WTC11 (cell line): ENCODE measurements around the gene TRIP12. TPM values are rescaled to one million over a fixed set of nuclear protein-coding genes. Genes with fewer than 3 reads are reported as not detected.

Experiments used
- ATAC-seq: fragments of 200-7000 bp; cut with Tn5 transposase; 2 replicates; pipeline ENCODE4 v1.10.0; 2021; ENCODE audit warnings: mild to moderate bottlenecking, moderate library complexity
- CTCF ChIA-PET: fragments of 300-600 bp; sonication (Branson Sonifier 250); formaldehyde crosslinking; loops from one replicate; lab custom pipeline; 2021; ENCODE audit warnings: antibody characterized with exemption; lab: Charles Lee
- POLR2A ChIA-PET: fragments of 350-600 bp; sonication (Branson Sonifier 250); formaldehyde crosslinking; loops from one replicate; lab custom pipeline; 2021; ENCODE audit warnings: antibody characterized with exemption; lab: Charles Lee
- DNase-seq: peaks from one replicate; pipeline ENCODE4 v3.0.0; 2021; ENCODE audit warnings: low spot score
- H3K27ac Mint-ChIP-seq: 2 replicates; pipeline ENCODE4 v1.8.0; 2021; ENCODE audit warnings: mixed read lengths
- H3K27me3 Mint-ChIP-seq: 2 replicates; pipeline ENCODE4 v1.8.0; 2021; ENCODE audit warnings: low read depth, mild to moderate bottlenecking, moderate library complexity, mixed read lengths
- H3K36me3 Mint-ChIP-seq: 2 replicates; pipeline ENCODE4 v1.8.0; 2021; ENCODE audit warnings: mixed read lengths
- H3K4me1 Mint-ChIP-seq: 2 replicates; pipeline ENCODE4 v1.8.0; 2022; ENCODE audit warnings: mixed read lengths
- H3K4me3 Mint-ChIP-seq: 2 replicates; pipeline ENCODE4 v1.8.0; 2021; ENCODE audit warnings: mild to moderate bottlenecking, moderate library complexity, mixed read lengths
- H3K9me3 Mint-ChIP-seq: 2 replicates; pipeline ENCODE4 v1.8.0; 2021; ENCODE audit warnings: mixed read lengths
- CBFB ChIP-seq: sonication (generic); formaldehyde crosslinking; IDR thresholded peaks from 2 replicates; pipeline ENCODE4 v1.8.1; 2022; ENCODE audit warnings: mild to moderate bottlenecking, low read depth, missing genetic modification reagents
- CREM ChIP-seq: sonication (generic); formaldehyde crosslinking; IDR thresholded peaks from 2 replicates; pipeline ENCODE4 v1.8.1; 2022; ENCODE audit warnings: mild to moderate bottlenecking, missing genetic modification reagents, moderate library complexity
- FOXJ3 ChIP-seq: sonication (generic); formaldehyde crosslinking; IDR thresholded peaks from 2 replicates; pipeline ENCODE4 v1.9.0; 2021; ENCODE audit warnings: missing genetic modification reagents, mild to moderate bottlenecking, borderline replicate concordance
- FOXK1 ChIP-seq: sonication (generic); formaldehyde crosslinking; IDR thresholded peaks from 2 replicates; pipeline ENCODE4 v1.8.0; 2022; ENCODE audit warnings: mild to moderate bottlenecking, moderate library complexity, missing genetic modification reagents
- GTF2I ChIP-seq: fragments of 250-450 bp; sonication (Bioruptor Pico); conservative IDR thresholded peaks from 2 replicates; pipeline ENCODE4 v1.4.0; 2021; ENCODE audit warnings: mild to moderate bottlenecking
- IRF1 ChIP-seq: sonication (generic); formaldehyde crosslinking; IDR thresholded peaks from 2 replicates; pipeline ENCODE4 v1.8.0; 2023; ENCODE audit warnings: missing genetic modification reagents
- NFE2L1 ChIP-seq: sonication (generic); formaldehyde crosslinking; IDR thresholded peaks from 2 replicates; pipeline ENCODE4 v1.8.1; 2023; ENCODE audit warnings: missing genetic modification reagents
- NFYB ChIP-seq: sonication (generic); formaldehyde crosslinking; conservative IDR thresholded peaks from 2 replicates; pipeline ENCODE4 v1.8.0; 2022; ENCODE audit warnings: low read depth, missing genetic modification reagents
- NR1H2 ChIP-seq: sonication (generic); formaldehyde crosslinking; IDR thresholded peaks from 2 replicates; pipeline ENCODE4 v1.9.0; 2021; ENCODE audit warnings: mild to moderate bottlenecking, moderate library complexity, missing genetic modification reagents
- PRDM15 ChIP-seq: sonication (generic); formaldehyde crosslinking; IDR thresholded peaks from 2 replicates; pipeline ENCODE4 v1.8.0; 2022; ENCODE audit warnings: missing genetic modification reagents
- TEAD1 ChIP-seq: sonication (generic); formaldehyde crosslinking; IDR thresholded peaks from 2 replicates; pipeline ENCODE4 v1.8.0; 2022; ENCODE audit warnings: mild to moderate bottlenecking, missing genetic modification reagents
- USF1 ChIP-seq: sonication (generic); formaldehyde crosslinking; IDR thresholded peaks from 2 replicates; pipeline ENCODE4 v1.8.0; 2022; ENCODE audit warnings: mild to moderate bottlenecking, missing genetic modification reagents
- USF2 ChIP-seq: sonication (generic); formaldehyde crosslinking; IDR thresholded peaks from 2 replicates; pipeline ENCODE4 v1.8.1; 2023; ENCODE audit warnings: mild to moderate bottlenecking, missing genetic modification reagents, moderate library complexity
- ZNF219 ChIP-seq: sonication (generic); formaldehyde crosslinking; IDR thresholded peaks from 2 replicates; pipeline ENCODE4 v1.8.0; 2023; ENCODE audit warnings: missing genetic modification reagents, mild to moderate bottlenecking, borderline replicate concordance
- ZNF396 ChIP-seq: fragments of 250-450 bp; sonication (Bioruptor Pico); IDR thresholded peaks from 2 replicates; pipeline ENCODE4 v1.8.0; 2021; ENCODE audit warnings: mild to moderate bottlenecking, moderate library complexity, borderline replicate concordance
- total RNA-seq: library from RNA; stranded (reverse); gene quantifications from 3 replicates; pipeline ENCODE4 v1.2.3, GENCODE V29; 2021
- TF ChIP-seq, protein P1 (sequence below): sonication (generic); formaldehyde crosslinking; IDR thresholded peaks from 2 replicates; pipeline ENCODE4 v1.8.1; 2023; ENCODE audit warnings: mild to moderate bottlenecking, missing genetic modification reagents, borderline replicate concordance
- TF ChIP-seq, protein P2 (sequence below): fragments of 250-450 bp; sonication (Bioruptor Pico); IDR thresholded peaks from 2 replicates; pipeline ENCODE4 v1.9.0; 2021; ENCODE audit warnings: mild to moderate bottlenecking, borderline replicate concordance
- TF ChIP-seq, protein P3 (sequence below): sonication (generic); formaldehyde crosslinking; IDR thresholded peaks from 2 replicates; pipeline ENCODE4 v1.8.1; 2022; ENCODE audit warnings: mild to moderate bottlenecking, moderate library complexity, missing genetic modification reagents

The TRIP12 gene
- total RNA-seq, 1 experiment from 2014 or later = 149 TPM

- DNase-seq = no peak
- TF ChIP-seq ZNF396 (CRISPR knock-in tag) (no peak), USF1 (CRISPR knock-in tag) (peak; percentile 9; the same call in 1 of the 2 replicates), USF2 (CRISPR knock-in tag) (peak; percentile 55; the same call in 1 of the 2 replicates)
- TF ChIP-seq, all 79 proteins: peak for 2
- H3K4me3 Mint-ChIP-seq = no peak overlapping the region
- H3K27ac Mint-ChIP-seq = peak overlapping the region; percentile 88
- ChIA-PET POLR2A (no interaction called here), CTCF (interaction anchor here (1.0 kb wide), 1 partner anchor 48 kb away, joined by 3 read pairs; no protein-coding TSS in a partner anchor)
- no peaks in the 10 kb centered on the region; the same call in 1 of the 2 replicates for H3K27me3 Mint-ChIP-seq
- peaks cover 30% of the 10 kb centered on the region for H3K4me1 Mint-ChIP-seq
- H3K9me3 Mint-ChIP-seq = peaks cover 21% of the 10 kb centered on the region
- H3K36me3 Mint-ChIP-seq = peaks cover 19% of the 10 kb centered on the region
- ATAC-seq = peak; percentile 89
These were observed 188.1 kb downstream of the TRIP12 start for GRCh38 chr2:229733611-229734245.

DNA sequence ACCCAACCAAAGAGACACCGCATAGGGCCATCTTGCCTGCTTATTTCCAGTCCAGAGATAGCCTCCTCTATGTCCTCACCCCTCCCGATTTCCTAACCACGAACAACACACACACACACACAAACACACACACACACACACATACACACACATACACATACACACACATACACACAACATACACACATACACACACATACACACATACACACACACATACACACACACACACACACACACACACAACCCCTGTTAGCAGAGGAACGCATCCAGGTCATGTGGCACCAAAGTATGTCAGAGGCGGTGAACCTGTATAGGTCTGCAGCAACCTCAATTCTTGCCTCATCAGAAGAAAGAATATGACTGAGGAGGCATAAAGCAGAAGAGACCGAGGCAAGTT is 188.9 kb downstream of the TRIP12 start:
- Mint-ChIP-seq H3K4me1 (peaks cover 30% of the 10 kb centered on the region), H3K27me3 (no peaks in the 10 kb centered on the region; the same call in 1 of the 2 replicates), H3K36me3 (peaks cover 13% of the 10 kb centered on the region), H3K27ac (0 out of 2 replicates have a peak overlapping the region, but pooled peaks have one; percentile 88), H3K9me3 (peaks cover 13% of the 10 kb centered on the region), H3K4me3 (no peak overlapping the region)
- CTCF ChIA-PET = no interaction called here
- no peak for DNase-seq
- POLR2A ChIA-PET = no interaction called here
- ATAC-seq = no peak
- TF ChIP-seq, protein P1, sequence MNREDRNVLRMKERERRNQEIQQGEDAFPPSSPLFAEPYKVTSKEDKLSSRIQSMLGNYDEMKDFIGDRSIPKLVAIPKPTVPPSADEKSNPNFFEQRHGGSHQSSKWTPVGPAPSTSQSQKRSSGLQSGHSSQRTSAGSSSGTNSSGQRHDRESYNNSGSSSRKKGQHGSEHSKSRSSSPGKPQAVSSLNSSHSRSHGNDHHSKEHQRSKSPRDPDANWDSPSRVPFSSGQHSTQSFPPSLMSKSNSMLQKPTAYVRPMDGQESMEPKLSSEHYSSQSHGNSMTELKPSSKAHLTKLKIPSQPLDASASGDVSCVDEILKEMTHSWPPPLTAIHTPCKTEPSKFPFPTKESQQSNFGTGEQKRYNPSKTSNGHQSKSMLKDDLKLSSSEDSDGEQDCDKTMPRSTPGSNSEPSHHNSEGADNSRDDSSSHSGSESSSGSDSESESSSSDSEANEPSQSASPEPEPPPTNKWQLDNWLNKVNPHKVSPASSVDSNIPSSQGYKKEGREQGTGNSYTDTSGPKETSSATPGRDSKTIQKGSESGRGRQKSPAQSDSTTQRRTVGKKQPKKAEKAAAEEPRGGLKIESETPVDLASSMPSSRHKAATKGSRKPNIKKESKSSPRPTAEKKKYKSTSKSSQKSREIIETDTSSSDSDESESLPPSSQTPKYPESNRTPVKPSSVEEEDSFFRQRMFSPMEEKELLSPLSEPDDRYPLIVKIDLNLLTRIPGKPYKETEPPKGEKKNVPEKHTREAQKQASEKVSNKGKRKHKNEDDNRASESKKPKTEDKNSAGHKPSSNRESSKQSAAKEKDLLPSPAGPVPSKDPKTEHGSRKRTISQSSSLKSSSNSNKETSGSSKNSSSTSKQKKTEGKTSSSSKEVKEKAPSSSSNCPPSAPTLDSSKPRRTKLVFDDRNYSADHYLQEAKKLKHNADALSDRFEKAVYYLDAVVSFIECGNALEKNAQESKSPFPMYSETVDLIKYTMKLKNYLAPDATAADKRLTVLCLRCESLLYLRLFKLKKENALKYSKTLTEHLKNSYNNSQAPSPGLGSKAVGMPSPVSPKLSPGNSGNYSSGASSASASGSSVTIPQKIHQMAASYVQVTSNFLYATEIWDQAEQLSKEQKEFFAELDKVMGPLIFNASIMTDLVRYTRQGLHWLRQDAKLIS = no peak
- TF ChIP-seq FOXJ3 = no peak
- TF ChIP-seq CBFB (CRISPR knock-in tag) = no peak
- no peak for TF ChIP-seq IRF1 (CRISPR knock-in tag)
- no peak for TF ChIP-seq NFYB (CRISPR knock-in tag)
- no peak for TF ChIP-seq NR1H2 (CRISPR knock-in tag)
- TF ChIP-seq, protein P2, sequence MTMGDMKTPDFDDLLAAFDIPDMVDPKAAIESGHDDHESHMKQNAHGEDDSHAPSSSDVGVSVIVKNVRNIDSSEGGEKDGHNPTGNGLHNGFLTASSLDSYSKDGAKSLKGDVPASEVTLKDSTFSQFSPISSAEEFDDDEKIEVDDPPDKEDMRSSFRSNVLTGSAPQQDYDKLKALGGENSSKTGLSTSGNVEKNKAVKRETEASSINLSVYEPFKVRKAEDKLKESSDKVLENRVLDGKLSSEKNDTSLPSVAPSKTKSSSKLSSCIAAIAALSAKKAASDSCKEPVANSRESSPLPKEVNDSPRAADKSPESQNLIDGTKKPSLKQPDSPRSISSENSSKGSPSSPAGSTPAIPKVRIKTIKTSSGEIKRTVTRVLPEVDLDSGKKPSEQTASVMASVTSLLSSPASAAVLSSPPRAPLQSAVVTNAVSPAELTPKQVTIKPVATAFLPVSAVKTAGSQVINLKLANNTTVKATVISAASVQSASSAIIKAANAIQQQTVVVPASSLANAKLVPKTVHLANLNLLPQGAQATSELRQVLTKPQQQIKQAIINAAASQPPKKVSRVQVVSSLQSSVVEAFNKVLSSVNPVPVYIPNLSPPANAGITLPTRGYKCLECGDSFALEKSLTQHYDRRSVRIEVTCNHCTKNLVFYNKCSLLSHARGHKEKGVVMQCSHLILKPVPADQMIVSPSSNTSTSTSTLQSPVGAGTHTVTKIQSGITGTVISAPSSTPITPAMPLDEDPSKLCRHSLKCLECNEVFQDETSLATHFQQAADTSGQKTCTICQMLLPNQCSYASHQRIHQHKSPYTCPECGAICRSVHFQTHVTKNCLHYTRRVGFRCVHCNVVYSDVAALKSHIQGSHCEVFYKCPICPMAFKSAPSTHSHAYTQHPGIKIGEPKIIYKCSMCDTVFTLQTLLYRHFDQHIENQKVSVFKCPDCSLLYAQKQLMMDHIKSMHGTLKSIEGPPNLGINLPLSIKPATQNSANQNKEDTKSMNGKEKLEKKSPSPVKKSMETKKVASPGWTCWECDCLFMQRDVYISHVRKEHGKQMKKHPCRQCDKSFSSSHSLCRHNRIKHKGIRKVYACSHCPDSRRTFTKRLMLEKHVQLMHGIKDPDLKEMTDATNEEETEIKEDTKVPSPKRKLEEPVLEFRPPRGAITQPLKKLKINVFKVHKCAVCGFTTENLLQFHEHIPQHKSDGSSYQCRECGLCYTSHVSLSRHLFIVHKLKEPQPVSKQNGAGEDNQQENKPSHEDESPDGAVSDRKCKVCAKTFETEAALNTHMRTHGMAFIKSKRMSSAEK = no peak
- TF ChIP-seq ZNF219 (CRISPR knock-in tag) = no peak
- TF ChIP-seq GTF2I (CRISPR knock-in tag) = no peak
- TF ChIP-seq, protein P3, sequence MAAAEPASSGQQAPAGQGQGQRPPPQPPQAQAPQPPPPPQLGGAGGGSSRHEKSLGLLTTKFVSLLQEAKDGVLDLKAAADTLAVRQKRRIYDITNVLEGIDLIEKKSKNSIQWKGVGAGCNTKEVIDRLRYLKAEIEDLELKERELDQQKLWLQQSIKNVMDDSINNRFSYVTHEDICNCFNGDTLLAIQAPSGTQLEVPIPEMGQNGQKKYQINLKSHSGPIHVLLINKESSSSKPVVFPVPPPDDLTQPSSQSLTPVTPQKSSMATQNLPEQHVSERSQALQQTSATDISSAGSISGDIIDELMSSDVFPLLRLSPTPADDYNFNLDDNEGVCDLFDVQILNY (CRISPR knock-in tag) = no peak
- no peak for TF ChIP-seq NFE2L1 (CRISPR knock-in tag)
- no peak for TF ChIP-seq PRDM15 (CRISPR knock-in tag)
- no peak for TF ChIP-seq CREM (CRISPR knock-in tag)
- TF ChIP-seq TEAD1 (CRISPR knock-in tag) = no peak
- TF ChIP-seq FOXK1 (CRISPR knock-in tag) = no peak
